ENCODE data around the gene MTFP1.

DNA sequence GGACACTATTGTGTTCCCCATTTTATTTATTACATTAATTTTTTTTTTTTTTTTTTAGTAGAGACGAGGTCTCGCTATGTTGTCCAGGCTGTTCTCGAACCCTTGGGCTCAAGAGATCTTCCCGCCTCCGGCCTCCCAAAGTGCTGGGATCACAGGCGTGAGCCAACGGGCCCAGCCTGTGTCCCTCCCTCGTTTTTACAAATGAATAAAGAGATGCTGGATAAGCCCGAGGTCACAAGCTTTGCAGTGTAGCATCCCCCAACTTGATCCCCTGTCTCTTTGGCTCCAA is 297 bp upstream of the MTFP1 start:
- no peak for TF ChIP-seq L3MBTL2 (conservative IDR thresholded peaks at IDR 0.05)
- no peak for TF ChIP-seq ARNT (IDR thresholded peaks at IDR 0.05)
- no peak for TF ChIP-seq TARDBP (IDR thresholded peaks at IDR 0.05)
- TF ChIP-seq ELF4 (IDR thresholded peaks at IDR 0.05): no peak
- no peak for TF ChIP-seq BHLHE40 (IDR thresholded peaks at IDR 0.05; ENCODE audit: borderline replicate concordance)
- TF ChIP-seq SP1 (IDR thresholded peaks at IDR 0.05): no peak
- no peak for TF ChIP-seq SUZ12 (IDR thresholded peaks at IDR 0.05)
- TF ChIP-seq FOXK2 (IDR thresholded peaks at IDR 0.05): no peak
- TF ChIP-seq NFRKB (IDR thresholded peaks at IDR 0.05): no peak
- TF ChIP-seq LEF1 (IDR thresholded peaks at IDR 0.05; ENCODE audit: borderline replicate concordance): no peak
- TF ChIP-seq FOXM1 (IDR thresholded peaks at IDR 0.05; ENCODE audit: borderline replicate concordance): no peak
- no peak for TF ChIP-seq HDGF (IDR thresholded peaks at IDR 0.05; ENCODE audit: borderline replicate concordance)
- TF ChIP-seq FOXA1 (IDR thresholded peaks at IDR 0.05): no peak
- no peak for TF ChIP-seq ZNF384 (IDR thresholded peaks at IDR 0.05)

All from HEK293T (cell line).